NT2/D1 (cell line): ENCODE measurements around the gene MEGF9.

ENCODE experiments used
- SUZ12 ChIP-seq: IDR thresholded peaks from 2 replicates; pipeline ENCODE4 v1.6.1; 2011; ENCODE audit not compliant: insufficient read length, insufficient read depth; ENCODE audit errors: extremely low read depth
- YY1 ChIP-seq: IDR thresholded peaks from 2 replicates; pipeline ENCODE4 v1.6.1; 2011; ENCODE audit not compliant: insufficient read length, insufficient read depth

- no peak for TF ChIP-seq YY1
- no peak for TF ChIP-seq SUZ12
Measured at GRCh38 chr9:120569556-120569955, 144.7 kb downstream of the MEGF9 start.
